IgD-negative memory B cell (primary cell): ENCODE data around the gene SOAT2. TPM values are rescaled to one million over a fixed set of nuclear protein-coding genes. Genes with fewer than 3 reads are reported as not detected.
A peak's percentile ranks its signal among the peaks of the same experiment; 100 is the strongest.
"Not testable (repeated sequence)": the region's sequence is repeated elsewhere in the genome, so short reads cannot be mapped to it uniquely, and the experiment has no call there.

ENCODE experiments used
- H3K27ac Mint-ChIP-seq, 3 donors: one replicate each; pipeline ENCODE4 v1.8.0; 2020 to 2022; ENCODE audit warnings: mild to moderate bottlenecking in 3 of 3, mixed read lengths in 3 of 3, moderate library complexity in 1 of 3
- H3K27me3 Mint-ChIP-seq: one replicate; pipeline ENCODE4 v1.8.0; 2021; ENCODE audit warnings: mixed read lengths
- H3K36me3 Mint-ChIP-seq: one replicate; pipeline ENCODE4 v1.8.0; 2020; ENCODE audit warnings: mild to moderate bottlenecking, mixed read lengths
- H3K4me1 Mint-ChIP-seq, 3 donors: one replicate each; pipeline ENCODE4 v1.8.0; 2020 to 2022; ENCODE audit warnings: mixed read lengths in 3 of 3, mild to moderate bottlenecking in 1 of 3
- H3K4me3 Mint-ChIP-seq, 4 donors: one replicate each; pipeline ENCODE4 v1.8.0; 2020 to 2022; ENCODE audit warnings: mild to moderate bottlenecking in 4 of 4, mixed read lengths in 4 of 4, moderate library complexity in 3 of 4
- H3K9me3 Mint-ChIP-seq, 3 donors: one replicate each; pipeline ENCODE4 v1.8.0; 2020 to 2021; ENCODE audit warnings: mixed read lengths in 3 of 3, mild to moderate bottlenecking in 1 of 3
- polyA plus RNA-seq: library from polyadenylated mRNA; unstranded; fragments of 300-500 nt; fragmentation: Illumina TruSeq; gene quantifications from one replicate; pipeline ENCODE4 v1.2.3, GENCODE V29; 2021

Gene SOAT2
- polyA plus RNA-seq, 1 donor from 2014 or later: not detected

DNA sequence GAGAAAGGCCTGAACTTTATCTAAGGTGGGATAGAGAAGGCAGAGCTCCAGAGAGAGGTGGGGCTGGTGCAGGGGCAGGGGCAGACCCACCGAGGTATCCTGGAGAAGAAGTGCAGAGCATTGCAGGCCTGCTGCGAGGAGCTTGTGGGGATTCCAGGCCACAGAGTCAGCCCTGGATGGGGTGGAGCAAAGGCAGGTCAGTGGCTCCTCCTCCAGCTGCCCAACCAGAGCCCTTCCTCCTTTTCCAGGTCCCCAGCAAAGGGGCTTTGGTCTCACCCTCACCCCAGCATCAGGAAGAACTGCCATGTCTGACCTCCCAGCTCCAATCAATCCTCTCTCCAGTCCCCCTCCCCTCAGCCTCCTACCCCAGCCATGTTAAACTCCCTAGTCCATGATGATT is 57.4 kb downstream of the SOAT2 start:
- H3K27me3 Mint-ChIP-seq: no peaks in the 10 kb centered on the region
- H3K9me3 Mint-ChIP-seq: no peaks in the 10 kb centered on the region
- peaks cover 7% of the 10 kb centered on the region for H3K36me3 Mint-ChIP-seq
- H3K27ac Mint-ChIP-seq: no peak overlapping the region
- no peak overlapping the region for H3K4me3 Mint-ChIP-seq
- H3K4me1 Mint-ChIP-seq: peaks cover 0 to 4% (median 3%) of the 10 kb centered on the region in 3 donors

DNA sequence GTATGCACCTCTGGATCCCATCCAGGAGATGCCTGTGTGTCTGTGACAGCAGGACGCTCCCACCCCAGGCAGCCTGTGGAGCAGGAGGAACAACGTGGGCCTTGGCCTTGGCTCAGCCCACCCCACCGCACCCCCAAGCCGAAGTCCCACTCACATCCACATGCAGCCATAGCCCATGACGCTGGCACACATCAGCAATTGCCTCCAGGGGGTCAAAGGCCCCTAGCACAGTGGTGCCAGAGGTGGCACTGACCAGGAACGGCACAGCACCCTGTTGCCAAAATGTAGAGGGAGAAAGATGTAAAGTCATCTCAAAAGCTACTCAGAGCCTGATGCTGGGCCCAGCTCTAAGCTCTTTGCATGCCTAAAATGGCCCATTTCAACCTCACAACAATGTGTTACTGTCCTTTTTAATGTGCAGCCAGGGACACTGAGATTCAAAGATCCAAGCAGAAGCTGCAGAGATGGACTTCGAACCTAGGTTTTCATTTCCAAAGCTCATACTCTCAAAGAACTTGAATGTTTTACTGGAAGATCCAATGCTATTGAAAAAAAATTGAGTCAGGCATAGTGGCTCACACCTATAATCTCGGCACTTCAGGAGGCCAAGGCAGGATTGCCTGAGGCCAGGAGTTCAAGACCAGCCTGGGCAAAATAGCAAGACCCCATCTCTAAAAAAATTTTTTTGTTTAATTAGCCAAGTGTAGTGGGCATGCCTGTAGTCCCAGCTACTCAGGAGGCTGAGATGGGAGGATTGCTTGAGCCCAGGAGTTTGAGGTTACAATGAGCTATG is 58.0 kb downstream of the SOAT2 start:
- Mint-ChIP-seq H3K4me3 (no peak overlapping the region), H3K27me3 (no peaks in the 10 kb centered on the region), H3K27ac (no peak overlapping the region), H3K4me1 (peaks cover 0 to 4% (median 3%) of the 10 kb centered on the region in 3 donors), H3K36me3 (peaks cover 7% of the 10 kb centered on the region), H3K9me3 (no peaks in the 10 kb centered on the region)

DNA sequence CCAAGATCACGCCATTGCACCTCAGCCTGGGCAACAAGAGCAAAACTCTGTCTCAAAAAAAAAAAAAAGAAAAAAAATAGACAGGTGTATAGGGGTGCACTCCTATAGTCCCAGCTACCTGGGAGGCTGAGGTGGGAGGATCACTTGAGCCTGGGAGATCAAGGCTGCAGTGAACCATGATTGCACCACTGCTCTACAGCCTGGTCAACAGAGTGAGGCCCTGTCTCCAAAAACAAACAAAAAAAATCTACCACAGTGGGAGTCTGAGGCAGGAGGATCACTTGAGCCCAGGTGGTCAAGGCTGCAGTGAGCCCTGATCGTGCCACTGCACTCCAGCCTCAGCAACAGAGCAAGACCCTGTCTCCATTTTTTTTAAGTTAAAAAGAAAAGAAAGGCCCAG is 59.7 kb downstream of the SOAT2 start:
- not testable (repeated sequence) for H3K4me1 Mint-ChIP-seq, H3K9me3 Mint-ChIP-seq, H3K36me3 Mint-ChIP-seq, H3K27ac Mint-ChIP-seq, H3K27me3 Mint-ChIP-seq, H3K4me3 Mint-ChIP-seq

DNA sequence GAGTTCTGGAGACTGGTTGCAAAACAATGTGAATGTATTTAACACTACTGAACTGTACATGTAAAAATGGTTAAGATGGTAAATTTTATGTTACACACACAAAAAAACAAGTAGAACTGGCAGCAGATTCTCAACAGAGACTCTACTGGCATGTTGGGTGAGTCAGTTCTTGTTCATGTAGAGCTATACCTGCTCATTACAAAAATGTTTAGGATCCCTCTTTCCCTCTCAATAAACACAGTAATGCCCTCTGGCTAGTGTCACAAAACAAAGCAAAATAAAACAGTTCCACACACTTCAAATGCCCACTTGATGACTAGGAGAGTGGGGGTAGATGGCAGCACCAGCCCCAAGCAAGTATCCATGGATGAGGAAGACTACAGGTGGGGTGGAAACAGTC is 63.6 kb downstream of the SOAT2 start:
- Mint-ChIP-seq H3K9me3 (no peaks in the 10 kb centered on the region), H3K27ac (no peak overlapping the region), H3K4me1 (no peaks in the 10 kb centered on the region), H3K4me3 (no peak overlapping the region), H3K27me3 (no peaks in the 10 kb centered on the region), H3K36me3 (peaks cover 10% of the 10 kb centered on the region)

DNA sequence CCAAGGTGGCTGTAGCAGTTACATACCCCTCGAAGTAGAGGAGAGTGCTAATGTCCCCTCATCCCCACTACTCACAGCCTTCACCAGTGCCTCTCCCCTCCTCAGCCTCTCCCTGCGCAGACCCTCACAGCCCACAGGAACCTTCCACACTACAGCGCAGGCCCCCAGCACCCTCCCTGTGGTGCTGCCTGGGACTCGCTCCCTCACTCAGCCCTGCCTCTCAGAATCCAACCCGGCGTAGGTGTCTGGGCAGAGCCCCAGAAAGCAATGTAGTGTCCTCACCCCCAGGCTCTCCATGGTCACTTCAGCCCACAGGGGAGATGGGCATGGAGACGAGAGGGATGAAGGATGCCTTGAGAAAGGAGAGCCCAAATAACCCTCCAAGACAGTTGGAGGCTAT is 66.4 kb downstream of the SOAT2 start:
- no peaks in the 10 kb centered on the region for H3K4me1 Mint-ChIP-seq
- no peaks in the 10 kb centered on the region for H3K9me3 Mint-ChIP-seq
- H3K36me3 Mint-ChIP-seq: peaks cover 5% of the 10 kb centered on the region
- H3K27ac Mint-ChIP-seq: no peak overlapping the region
- H3K27me3 Mint-ChIP-seq: no peaks in the 10 kb centered on the region
- H3K4me3 Mint-ChIP-seq: peak overlapping the region in 1 of 4 donors; percentile 74

DNA sequence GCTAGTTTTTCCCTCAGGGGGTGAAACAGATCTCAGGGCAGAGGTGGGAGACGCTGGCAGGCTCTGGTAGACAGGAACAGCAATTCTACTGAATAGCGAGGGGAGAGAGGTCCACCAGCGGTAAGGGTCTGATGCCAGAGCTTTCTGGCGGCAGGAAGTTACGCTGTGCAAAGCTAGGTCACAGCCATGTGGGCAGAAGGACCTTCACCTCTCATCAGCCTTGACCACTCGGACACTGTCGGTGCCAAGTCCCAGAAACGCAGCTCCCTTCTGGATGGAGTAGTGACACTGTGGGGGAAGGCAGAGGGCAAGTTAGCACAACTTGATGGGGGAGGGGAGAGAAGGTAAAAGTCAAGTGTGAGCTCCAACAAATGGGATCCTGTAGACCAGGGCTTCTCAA is 66.9 kb downstream of the SOAT2 start:
- H3K4me3 Mint-ChIP-seq: no peak overlapping the region
- H3K36me3 Mint-ChIP-seq: peaks cover 5% of the 10 kb centered on the region
- H3K27me3 Mint-ChIP-seq: no peaks in the 10 kb centered on the region
- no peaks in the 10 kb centered on the region for H3K4me1 Mint-ChIP-seq
- no peaks in the 10 kb centered on the region for H3K9me3 Mint-ChIP-seq
- H3K27ac Mint-ChIP-seq: no peak overlapping the region

DNA sequence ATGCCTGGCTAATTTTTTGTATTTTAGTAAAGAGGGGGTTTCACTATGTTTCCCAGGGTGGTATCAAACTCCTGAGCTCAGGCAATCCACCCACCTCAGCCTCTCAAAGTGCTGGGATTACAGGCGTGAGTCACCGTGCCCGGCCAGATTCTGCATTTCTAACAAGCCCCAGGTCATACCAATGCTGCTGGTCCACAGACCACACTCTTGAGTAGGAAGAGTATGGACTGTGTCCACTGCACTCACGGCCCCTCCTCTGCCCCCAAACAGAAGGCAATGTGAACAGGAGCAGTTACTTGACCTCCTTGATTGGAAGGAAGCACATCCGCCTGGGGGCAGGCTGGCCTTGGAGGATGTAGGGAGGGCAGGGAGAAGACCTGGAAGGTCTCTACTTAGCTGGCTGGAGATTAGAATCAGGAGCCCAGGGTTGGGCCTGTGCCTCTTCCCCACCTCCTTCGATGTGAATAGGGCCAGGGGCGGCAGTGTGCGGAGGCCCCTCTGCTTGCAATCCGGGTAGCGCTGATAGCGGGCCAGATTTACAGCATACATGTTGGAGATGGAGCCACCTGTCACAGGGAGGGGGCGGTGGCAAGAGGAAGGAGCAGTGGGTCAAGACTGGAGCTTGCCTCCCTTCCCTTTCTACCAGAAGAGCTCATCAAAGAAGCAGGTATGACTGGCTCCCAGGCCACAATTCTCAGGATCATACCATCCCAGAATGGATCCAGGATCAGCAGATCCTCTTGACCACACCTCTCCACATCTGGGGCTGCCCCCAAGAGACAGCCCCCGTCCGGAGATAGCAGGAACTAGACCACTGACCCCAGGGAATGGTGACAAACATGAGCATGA is 67.8 kb downstream of the SOAT2 start:
- H3K4me1 Mint-ChIP-seq: peaks cover 0 to 6% (median 2%) of the 10 kb centered on the region in 3 donors
- H3K4me3 Mint-ChIP-seq: no peak overlapping the region
- peaks cover 5% of the 10 kb centered on the region for H3K36me3 Mint-ChIP-seq
- H3K27me3 Mint-ChIP-seq: no peaks in the 10 kb centered on the region
- H3K9me3 Mint-ChIP-seq: no peaks in the 10 kb centered on the region
- H3K27ac Mint-ChIP-seq: peak overlapping the region in 1 of 3 donors; percentile 31

DNA sequence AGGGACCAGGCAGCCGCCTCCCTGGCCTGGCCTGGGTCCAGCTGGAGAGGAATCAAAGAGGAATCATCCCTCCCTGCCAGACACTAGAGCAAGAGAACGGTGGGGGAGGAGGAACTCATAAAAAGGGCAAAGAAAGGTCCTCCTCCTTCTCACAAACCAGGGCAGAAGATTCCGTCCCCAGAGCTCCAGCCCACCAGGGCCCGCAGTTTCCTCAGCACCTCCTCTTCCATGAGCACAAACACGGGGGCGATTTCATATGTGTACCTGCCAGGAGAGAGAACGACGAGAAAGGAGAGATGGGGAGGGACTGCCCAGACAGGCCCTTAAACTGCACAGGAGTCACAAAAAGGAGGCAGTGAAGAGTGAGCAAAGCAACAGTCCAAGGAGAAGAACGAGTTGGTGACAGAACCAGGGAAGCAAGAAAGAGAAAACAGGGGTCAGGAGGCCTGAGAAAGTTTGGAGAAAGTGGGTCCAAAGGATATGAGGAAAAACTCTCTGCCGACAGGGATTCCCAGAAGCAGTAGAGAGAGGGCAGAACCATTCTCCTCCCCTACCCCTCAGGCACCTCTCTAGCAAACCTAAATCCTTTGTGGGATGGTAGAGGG is 68.5 kb downstream of the SOAT2 start:
- Mint-ChIP-seq H3K27me3 (no peaks in the 10 kb centered on the region), H3K4me1 (peaks cover 0 to 6% (median 2%) of the 10 kb centered on the region in 3 donors), H3K4me3 (no peak overlapping the region), H3K36me3 (peaks cover 5% of the 10 kb centered on the region), H3K27ac (peak overlapping the region in 1 of 3 donors; percentile 31), H3K9me3 (no peaks in the 10 kb centered on the region)

DNA sequence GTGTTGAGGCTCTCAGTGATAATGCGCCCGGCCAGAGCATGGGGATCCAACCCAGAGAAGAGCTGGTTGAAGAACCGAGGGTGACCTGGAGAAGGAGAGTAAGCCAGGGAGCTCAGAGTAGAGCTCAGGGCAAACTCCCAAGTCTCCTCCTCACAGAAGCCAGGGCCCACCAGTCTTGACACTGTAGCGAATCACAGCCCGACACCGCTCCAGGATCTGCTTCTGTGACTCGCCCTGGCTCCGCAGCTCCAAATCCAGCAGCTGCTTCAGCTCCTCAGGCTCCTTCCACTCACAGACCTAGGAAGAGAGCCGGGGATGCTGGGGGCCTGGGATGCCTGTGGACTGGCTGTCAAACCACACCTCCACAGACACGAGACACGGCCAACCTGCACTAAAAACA is 69.1 kb downstream of the SOAT2 start:
- peaks cover 5% of the 10 kb centered on the region for H3K36me3 Mint-ChIP-seq
- peaks cover 0 to 6% (median 2%) of the 10 kb centered on the region in 3 donors for H3K4me1 Mint-ChIP-seq
- no peaks in the 10 kb centered on the region for H3K9me3 Mint-ChIP-seq
- no peak overlapping the region for H3K4me3 Mint-ChIP-seq
- H3K27ac Mint-ChIP-seq: peak overlapping the region in 1 of 3 donors; percentile 31
- no peaks in the 10 kb centered on the region for H3K27me3 Mint-ChIP-seq

DNA sequence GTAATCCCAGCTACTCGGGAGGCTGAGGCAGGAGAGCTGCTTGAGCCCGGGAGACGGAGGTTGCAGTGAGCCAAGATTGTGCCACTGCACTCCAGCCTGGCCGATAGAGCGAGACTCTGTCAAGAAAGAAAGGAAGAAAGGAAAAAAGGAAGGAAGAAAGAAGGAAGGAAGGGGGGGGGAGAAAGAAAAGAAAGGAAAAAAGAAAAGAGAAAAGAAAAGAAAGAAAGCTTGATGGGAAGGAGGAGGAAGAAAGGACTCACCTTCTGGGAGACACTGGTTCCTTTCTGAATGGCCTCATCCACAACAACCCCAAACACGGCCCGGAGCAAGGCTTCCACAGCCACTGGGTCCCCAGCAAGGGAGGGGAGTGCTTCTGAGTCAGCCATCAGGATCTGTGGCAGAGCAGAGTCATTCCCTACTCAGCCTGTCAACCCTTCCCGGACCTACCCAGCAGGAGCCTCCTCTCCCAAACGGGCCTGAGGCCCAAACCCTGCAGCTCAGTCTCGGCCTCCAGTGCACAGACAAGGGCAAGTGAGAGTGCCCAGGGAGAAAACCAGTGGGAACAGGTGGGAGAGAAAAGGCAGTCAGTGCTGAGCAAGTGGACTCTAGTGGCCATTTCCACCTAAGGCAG is 69.9 kb downstream of the SOAT2 start:
- Mint-ChIP-seq H3K4me1 (peaks cover 0 to 6% (median 2%) of the 10 kb centered on the region in 3 donors), H3K36me3 (peaks cover 5% of the 10 kb centered on the region), H3K27me3 (no peaks in the 10 kb centered on the region), H3K9me3 (no peaks in the 10 kb centered on the region), H3K4me3 (no peak overlapping the region), H3K27ac (no peak overlapping the region)

Other genes with a start within 250 kb of the SOAT2 start
- not detected for gene KRT8, start 198.4 kb upstream of the SOAT2 start, polyA plus RNA-seq
- gene KRT18, start 154.4 kb upstream of the SOAT2 start, polyA plus RNA-seq: 2.6 TPM
- gene EIF4B, start 97.0 kb upstream of the SOAT2 start, polyA plus RNA-seq: 104 TPM
- gene TNS2, start 53.4 kb upstream of the SOAT2 start, polyA plus RNA-seq: not detected
- 30.4 TPM for gene SPRYD3, start 24.1 kb upstream of the SOAT2 start, polyA plus RNA-seq
- 1.0 TPM for gene IGFBP6, start 5.8 kb upstream of the SOAT2 start, polyA plus RNA-seq
- 5.0 TPM for gene ZNF740, start 77.2 kb downstream of the SOAT2 start, polyA plus RNA-seq
- 0.58 TPM for gene CSAD, start 77.4 kb downstream of the SOAT2 start, polyA plus RNA-seq
- 238 TPM for gene ITGB7, start 103.8 kb downstream of the SOAT2 start, polyA plus RNA-seq
- 4.8 TPM for gene RARG, start 128.7 kb downstream of the SOAT2 start, polyA plus RNA-seq
- not detected for gene ESPL1, start 164.8 kb downstream of the SOAT2 start, polyA plus RNA-seq
- 1,442 TPM for gene PFDN5, start 192.1 kb downstream of the SOAT2 start, polyA plus RNA-seq
- gene MYG1, start 196.2 kb downstream of the SOAT2 start, polyA plus RNA-seq: 50.4 TPM
- 41.3 TPM for gene AAAS, start 218.1 kb downstream of the SOAT2 start, polyA plus RNA-seq
- not detected for gene SP7, start 232.9 kb downstream of the SOAT2 start, polyA plus RNA-seq